Measurements from ENCODE around the gene CRYGD.

GRCh38 chr2:208146006-208146405, 21.7 kb upstream of the CRYGD start, which contains the start of gene CRYGB:
- TF ChIP-seq CTCF (IDR thresholded peaks at IDR 0.05), result no peak
- no peak for TF ChIP-seq POLR2A (IDR thresholded peaks at IDR 0.05)

Measured in testis (tissue), 2 donors.